Osteocyte (in vitro differentiated cells): ENCODE data around the gene MAP1LC3C. TPM values are rescaled to one million over a fixed set of nuclear protein-coding genes. Genes with fewer than 3 reads are reported as not detected.
"Not testable (repeated sequence)": the region's sequence is repeated elsewhere in the genome, so short reads cannot be mapped to it uniquely, and the experiment has no call there.

ENCODE experiments used
- DNase-seq: peaks from one replicate; pipeline ENCODE4 v3.0.0; 2021; ENCODE audit warnings: mixed read lengths; ENCODE audit not compliant: unreplicated experiment; ENCODE audit errors: extremely low spot score
- H3K27ac Mint-ChIP-seq: one replicate; pipeline ENCODE4 v1.8.0; 2021; ENCODE audit warnings: mild to moderate bottlenecking, mixed read lengths; ENCODE audit not compliant: unreplicated experiment
- H3K27me3 Mint-ChIP-seq: one replicate; pipeline ENCODE4 v1.8.0; 2021; ENCODE audit warnings: mixed read lengths; ENCODE audit not compliant: unreplicated experiment
- H3K36me3 Mint-ChIP-seq: one replicate; pipeline ENCODE4 v1.8.0; 2021; ENCODE audit warnings: mixed read lengths; ENCODE audit not compliant: unreplicated experiment
- H3K4me1 Mint-ChIP-seq: one replicate; pipeline ENCODE4 v1.8.0; 2021; ENCODE audit warnings: mixed read lengths; ENCODE audit not compliant: unreplicated experiment
- H3K4me3 Mint-ChIP-seq: one replicate; pipeline ENCODE4 v1.8.0; 2021; ENCODE audit warnings: mild to moderate bottlenecking, moderate library complexity, mixed read lengths; ENCODE audit not compliant: unreplicated experiment
- H3K9me3 Mint-ChIP-seq: one replicate; pipeline ENCODE4 v1.8.0; 2021; ENCODE audit warnings: mixed read lengths; ENCODE audit not compliant: unreplicated experiment
- CTCF ChIP-seq: fragments of 200-600 bp; sonication (generic); IDR thresholded peaks from 2 replicates; pipeline ENCODE4 v1.5.0; 2021; ENCODE audit warnings: antibody characterized with exemption, mild to moderate bottlenecking, moderate library complexity
- total RNA-seq: library from RNA; stranded (reverse); gene quantifications from 2 replicates; pipeline ENCODE4 v1.2.1, GENCODE V29; 2021

MAP1LC3C gene
- total RNA-seq, 1 donor from 2014 or later: not detected

GRCh38 chr1:241997401-241997998 lies 1.4 kb downstream of the MAP1LC3C start:
- no peak overlapping the region for H3K27ac Mint-ChIP-seq
- DNase-seq: no peak
- no peaks in the 10 kb centered on the region for H3K36me3 Mint-ChIP-seq
- H3K27me3 Mint-ChIP-seq: no peaks in the 10 kb centered on the region
- no peak overlapping the region for H3K4me3 Mint-ChIP-seq
- H3K9me3 Mint-ChIP-seq: no peaks in the 10 kb centered on the region
- H3K4me1 Mint-ChIP-seq: peaks cover 19% of the 10 kb centered on the region
- no peak for TF ChIP-seq CTCF

- no peaks in the 10 kb centered on the region for H3K36me3 Mint-ChIP-seq
- no peak for DNase-seq
- H3K4me3 Mint-ChIP-seq: no peak overlapping the region
- TF ChIP-seq CTCF: no peak
- no peaks in the 10 kb centered on the region for H3K9me3 Mint-ChIP-seq
- H3K27ac Mint-ChIP-seq: no peak overlapping the region
- peaks cover 32% of the 10 kb centered on the region for H3K4me1 Mint-ChIP-seq
- no peaks in the 10 kb centered on the region for H3K27me3 Mint-ChIP-seq
Observed at GRCh38 chr1:241994171-241994570, 4.7 kb downstream of the MAP1LC3C start.

- H3K9me3 Mint-ChIP-seq: no peaks in the 10 kb centered on the region
- H3K27me3 Mint-ChIP-seq: no peaks in the 10 kb centered on the region
- H3K36me3 Mint-ChIP-seq: no peaks in the 10 kb centered on the region
- peaks cover 29% of the 10 kb centered on the region for H3K4me1 Mint-ChIP-seq
- DNase-seq: no peak
- peak overlapping the region; percentile 31 for H3K27ac Mint-ChIP-seq
- TF ChIP-seq CTCF: no peak
- no peak overlapping the region for H3K4me3 Mint-ChIP-seq
Observed at GRCh38 chr1:241992734-241993133, 6.2 kb downstream of the MAP1LC3C start.

- peak; percentile 85 for DNase-seq
Observed at GRCh38 chr1:241990040-241990439, 8.9 kb downstream of the MAP1LC3C start.

GRCh38 chr1:241988389-241988930 lies 10.4 kb downstream of the MAP1LC3C start:
- not testable (repeated sequence) for H3K9me3 Mint-ChIP-seq, H3K27ac Mint-ChIP-seq, DNase-seq

More at GRCh38 chr1:241990040-241990439, 8.9 kb downstream of the MAP1LC3C start:
- Mint-ChIP-seq H3K9me3 (no peaks in the 10 kb centered on the region), H3K4me3 (no peak overlapping the region), H3K27me3 (no peaks in the 10 kb centered on the region), H3K4me1 (peaks cover 29% of the 10 kb centered on the region), H3K27ac (no peak overlapping the region), H3K36me3 (no peaks in the 10 kb centered on the region)
- TF ChIP-seq CTCF: no peak

More at GRCh38 chr1:241988389-241988930, 10.4 kb downstream of the MAP1LC3C start:
- not testable (repeated sequence) for H3K4me3 Mint-ChIP-seq, H3K36me3 Mint-ChIP-seq, H3K27me3 Mint-ChIP-seq
- peaks cover 29% of the 10 kb centered on the region for H3K4me1 Mint-ChIP-seq
